ENCODE data around the gene ALDH3A1. TPM values are rescaled to one million over a fixed set of nuclear protein-coding genes. Genes with fewer than 3 reads are reported as not detected.

ALDH3A1 gene
- total and polyA plus RNA-seq, 10 of the 15 experiments (the other 5 are each of a cell fraction or from before 2014, with no cell fraction given), result 0.20 TPM; not detected in 9

DNA sequence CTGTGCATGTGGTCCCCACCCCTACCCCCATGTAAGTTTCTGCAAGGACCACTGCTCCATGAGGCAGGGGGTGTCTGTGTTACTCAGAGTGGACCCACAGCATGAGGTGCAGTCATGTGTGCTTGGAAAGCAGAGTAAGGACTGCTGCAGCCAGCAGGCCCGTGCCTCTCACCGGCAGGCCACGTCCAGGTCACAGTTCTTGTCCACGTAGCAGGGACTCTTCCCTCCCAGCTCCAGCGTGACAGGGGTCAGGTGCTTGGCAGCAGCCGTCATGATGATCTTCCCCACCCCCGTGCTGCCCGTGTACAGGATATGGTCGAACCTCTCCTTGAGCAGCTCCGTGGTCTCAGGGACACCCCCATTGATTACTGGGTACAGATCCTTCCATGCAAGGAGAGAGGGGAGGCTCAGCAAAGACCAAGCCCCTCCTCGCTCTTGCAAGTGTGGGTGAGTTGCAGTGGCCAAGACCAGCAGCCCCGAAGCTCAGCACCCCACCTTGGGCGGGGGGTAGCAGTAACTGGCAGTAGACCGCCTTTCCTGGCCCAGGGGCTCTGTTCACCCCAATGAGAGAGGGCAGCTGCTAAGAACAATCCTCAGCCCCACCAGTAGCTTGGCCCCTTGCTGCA is 6.2 kb downstream of the ALDH3A1 start:
- ATAC-seq (no peak), FAIRE-seq (no peak), DNase-seq (ENCODE audit: low read depth, low spot score) (no peak)
- intact Hi-C loops (cut with micrococcal nuclease; ENCODE audit: unreplicated experiment), result no loop called here
- Histone ChIP-seq H2AFZ (ENCODE audit: control insufficient read depth, low read depth, low read length) (no peak overlapping the region), H3K4me3 (no peak overlapping the region), H3K36me3 (ENCODE audit: control insufficient read depth in 2 of 2, insufficient read depth in 2 of 2, low read length in 1 of 2) (no peaks in the 10 kb centered on the region), H3K4me1 (ENCODE audit: control insufficient read depth, insufficient read depth, low read length) (no peaks in the 10 kb centered on the region), H3K27ac (ENCODE audit: control insufficient read depth, insufficient read depth) (no peak overlapping the region), H3K9me3 (replicated peaks; ENCODE audit: control insufficient read depth, insufficient read depth, low read length) (no peaks in the 10 kb centered on the region), H3K27me3 (replicated peaks in 1 of 2; ENCODE audit: control insufficient read depth in 2 of 2, insufficient read depth in 2 of 2, low read length in 1 of 2) (no peaks in the 10 kb centered on the region), H4K20me1 (ENCODE audit: control insufficient read depth, insufficient read depth) (no peaks in the 10 kb centered on the region), H3K9ac (ENCODE audit: control insufficient read depth, insufficient read depth, low read length) (no peak overlapping the region), H3K79me2 (ENCODE audit: control insufficient read depth, insufficient read depth, low read length) (no peaks in the 10 kb centered on the region), H3K4me2 (ENCODE audit: control insufficient read depth, insufficient read depth) (no peak overlapping the region)
- RAD21 ChIA-PET (ENCODE audit: unreplicated experiment), result no interaction called here
- no TSS peak for BruUV-seq (replicated peaks)
- in situ Hi-C loops (cut with MboI), result no loop called here
- SMC1A ChIA-PET (ENCODE audit: uncharacterized antibody, unreplicated experiment), result no interaction called here
- no peak for TF ChIP-seq MYB (IDR thresholded peaks at IDR 0.05; ENCODE audit: borderline replicate concordance, low read depth, low read length)
- TF ChIP-seq CBX3 (IDR thresholded peaks at IDR 0.05; ENCODE audit: borderline replicate concordance, low read depth), result no peak
- no peak for TF ChIP-seq CREB1 (IDR thresholded peaks at IDR 0.05; ENCODE audit: low read depth)
- TF ChIP-seq SMC3 (IDR thresholded peaks at IDR 0.05; ENCODE audit: borderline replicate concordance, low read length), result no peak
- TF ChIP-seq SREBF1 (IDR thresholded peaks at IDR 0.05; ENCODE audit: low read length), result no peak
- TF ChIP-seq CBFB (IDR thresholded peaks at IDR 0.05; ENCODE audit: low read depth), result no peak
- TF ChIP-seq POU2F2 (IDR thresholded peaks at IDR 0.05; ENCODE audit: borderline replicate concordance, low read depth, low read length), result no peak
- TF ChIP-seq, protein P1, sequence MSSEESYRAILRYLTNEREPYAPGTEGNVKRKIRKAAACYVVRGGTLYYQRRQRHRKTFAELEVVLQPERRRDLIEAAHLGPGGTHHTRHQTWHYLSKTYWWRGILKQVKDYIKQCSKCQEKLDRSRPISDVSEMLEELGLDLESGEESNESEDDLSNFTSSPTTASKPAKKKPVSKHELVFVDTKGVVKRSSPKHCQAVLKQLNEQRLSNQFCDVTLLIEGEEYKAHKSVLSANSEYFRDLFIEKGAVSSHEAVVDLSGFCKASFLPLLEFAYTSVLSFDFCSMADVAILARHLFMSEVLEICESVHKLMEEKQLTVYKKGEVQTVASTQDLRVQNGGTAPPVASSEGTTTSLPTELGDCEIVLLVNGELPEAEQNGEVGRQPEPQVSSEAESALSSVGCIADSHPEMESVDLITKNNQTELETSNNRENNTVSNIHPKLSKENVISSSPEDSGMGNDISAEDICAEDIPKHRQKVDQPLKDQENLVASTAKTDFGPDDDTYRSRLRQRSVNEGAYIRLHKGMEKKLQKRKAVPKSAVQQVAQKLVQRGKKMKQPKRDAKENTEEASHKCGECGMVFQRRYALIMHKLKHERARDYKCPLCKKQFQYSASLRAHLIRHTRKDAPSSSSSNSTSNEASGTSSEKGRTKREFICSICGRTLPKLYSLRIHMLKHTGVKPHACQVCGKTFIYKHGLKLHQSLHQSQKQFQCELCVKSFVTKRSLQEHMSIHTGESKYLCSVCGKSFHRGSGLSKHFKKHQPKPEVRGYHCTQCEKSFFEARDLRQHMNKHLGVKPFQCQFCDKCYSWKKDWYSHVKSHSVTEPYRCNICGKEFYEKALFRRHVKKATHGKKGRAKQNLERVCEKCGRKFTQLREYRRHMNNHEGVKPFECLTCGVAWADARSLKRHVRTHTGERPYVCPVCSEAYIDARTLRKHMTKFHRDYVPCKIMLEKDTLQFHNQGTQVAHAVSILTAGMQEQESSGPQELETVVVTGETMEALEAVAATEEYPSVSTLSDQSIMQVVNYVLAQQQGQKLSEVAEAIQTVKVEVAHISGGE (CRISPR knock-in tag; IDR thresholded peaks at IDR 0.05), result no peak
- no peak for TF ChIP-seq PAX8 (IDR thresholded peaks at IDR 0.05)
- TF ChIP-seq BMI1 (IDR thresholded peaks at IDR 0.05; ENCODE audit: borderline replicate concordance), result no peak
- TF ChIP-seq, protein P2, sequence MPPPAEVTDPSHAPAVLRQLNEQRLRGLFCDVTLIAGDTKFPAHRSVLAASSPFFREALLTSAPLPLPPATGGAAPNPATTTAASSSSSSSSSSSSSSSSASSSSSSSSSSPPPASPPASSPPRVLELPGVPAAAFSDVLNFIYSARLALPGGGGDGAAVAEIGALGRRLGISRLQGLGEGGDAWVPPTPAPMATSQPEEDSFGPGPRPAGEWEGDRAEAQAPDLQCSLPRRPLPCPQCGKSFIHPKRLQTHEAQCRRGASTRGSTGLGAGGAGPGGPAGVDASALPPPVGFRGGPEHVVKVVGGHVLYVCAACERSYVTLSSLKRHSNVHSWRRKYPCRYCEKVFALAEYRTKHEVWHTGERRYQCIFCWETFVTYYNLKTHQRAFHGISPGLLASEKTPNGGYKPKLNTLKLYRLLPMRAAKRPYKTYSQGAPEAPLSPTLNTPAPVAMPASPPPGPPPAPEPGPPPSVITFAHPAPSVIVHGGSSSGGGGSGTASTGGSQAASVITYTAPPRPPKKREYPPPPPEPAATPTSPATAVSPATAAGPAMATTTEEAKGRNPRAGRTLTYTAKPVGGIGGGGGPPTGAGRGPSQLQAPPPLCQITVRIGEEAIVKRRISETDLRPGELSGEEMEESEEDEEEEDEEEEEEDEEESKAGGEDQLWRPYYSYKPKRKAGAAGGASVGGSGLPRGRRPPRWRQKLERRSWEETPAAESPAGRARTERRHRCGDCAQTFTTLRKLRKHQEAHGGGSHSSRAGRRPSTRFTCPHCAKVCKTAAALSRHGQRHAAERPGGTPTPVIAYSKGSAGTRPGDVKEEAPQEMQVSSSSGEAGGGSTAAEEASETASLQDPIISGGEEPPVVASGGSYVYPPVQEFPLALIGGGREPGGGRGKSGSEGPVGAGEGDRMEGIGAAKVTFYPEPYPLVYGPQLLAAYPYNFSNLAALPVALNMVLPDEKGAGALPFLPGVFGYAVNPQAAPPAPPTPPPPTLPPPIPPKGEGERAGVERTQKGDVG (CRISPR knock-in tag; IDR thresholded peaks at IDR 0.05), result no peak
- POLR2A ChIA-PET, result no interaction called here
- WGBS (ENCODE audit: insufficient coverage, insufficient replicate concordance, low lambda C conversion rate, missing lambda C conversion rate), result 30% methylated on average over 14 of the region's 14 CpGs
- CTCF ChIA-PET, result interaction anchor here (0.6 to 0.9 kb wide), 3 partner anchors 9 to 365 kb away, joined by 3 read pairs; no protein-coding TSS in a partner anchor

Measured in GM12878 (cell line).